ENCODE results near the gene TSPAN9. TPM values are rescaled to one million over a fixed set of nuclear protein-coding genes. Genes with fewer than 3 reads are reported as not detected.
A peak's percentile ranks its signal among the peaks of the same experiment; 100 is the strongest.

TSPAN9 gene
- total and polyA plus RNA-seq, 11 donors, result 70.0 to 387 (median 151) TPM

- DNase-seq, result peak in 3 of 5 donors; percentile 28 to 58 (median 54)
- H3K4me3 ChIP-seq, result peak overlapping the region in 6 of 12 donors; percentile 60 to 86 (median 70)
Observed at GRCh38 chr12:3204143-3204542, 127.0 kb downstream of the TSPAN9 start.

GRCh38 chr12:3204730-3205531 is 127.8 kb downstream of the TSPAN9 start:
- TF ChIP-seq POLR2A (IDR thresholded peaks at IDR 0.05), result no peak
- TF ChIP-seq CTCF (IDR thresholded peaks at IDR 0.05), result no peak
- 51 to 55% (median 51%) methylated on average over 8 to 16 of the region's 16 CpGs for WGBS, 4 donors
- Histone ChIP-seq H3K27ac (peak overlapping the region in 11 of 12 donors; percentile 69 to 97 (median 84)), H3K9me3 (no peaks in the 10 kb centered on the region), H3K36me3 (peaks cover 0 to 9% (median 0%) of the 10 kb centered on the region in 9 donors), H3K4me3 (peak overlapping the region in 3 of 12 donors; percentile 1 to 72 (median 69)), H3K27me3 (peaks cover 0 to 24% (median 0%) of the 10 kb centered on the region in 9 donors), H3K4me1 (peaks cover 0 to 88% (median 48%) of the 10 kb centered on the region in 12 donors)
- peak in 1 of 5 donors; percentile 59 for DNase-seq
- intact Hi-C loops (cut with DNase I), result loop anchor here in 9 of 10 donors (5.0 to 10.0 kb wide), 9 partner anchors 37 to 133 kb away; partner anchors contain the start of gene TSPAN9 (in 2 of the 9)
- ATAC-seq, result peak in 3 of 4 donors; percentile 5 to 7 (median 5)

More at GRCh38 chr12:3204143-3204542, 127.0 kb downstream of the TSPAN9 start:
- intact Hi-C loops (cut with DNase I), result loop anchor here in 9 of 10 donors (5.0 to 10.0 kb wide), 8 partner anchors 47 to 132 kb away; partner anchors contain the start of gene TSPAN9 (in 2 of the 9)
- Histone ChIP-seq H3K4me1 (peaks cover 0 to 95% (median 49%) of the 10 kb centered on the region in 12 donors), H3K9me3 (no peaks in the 10 kb centered on the region), H3K27me3 (peaks cover 0 to 31% (median 0%) of the 10 kb centered on the region in 9 donors), H3K27ac (peak overlapping the region in 10 of 12 donors; percentile 69 to 97 (median 88)), H3K36me3 (peaks cover 0 to 9% (median 0%) of the 10 kb centered on the region in 9 donors)
- TF ChIP-seq CTCF (IDR thresholded peaks at IDR 0.05) (peak in 2 of 12 donors; percentile 10), POLR2A (IDR thresholded peaks at IDR 0.05) (no peak)
- ATAC-seq, result peak in 3 of 4 donors; percentile 18 to 36 (median 20)
- WGBS, 4 donors, result 59 to 72% (median 66%) methylated on average over 9 to 10 of the region's 10 CpGs

- Histone ChIP-seq H3K9me3 (no peaks in the 10 kb centered on the region), H3K4me1 (peaks cover 0 to 78% (median 48%) of the 10 kb centered on the region in 12 donors), H3K27ac (peak overlapping the region; percentile 33 to 97 (median 82)), H3K27me3 (peaks cover 0 to 16% (median 0%) of the 10 kb centered on the region in 9 donors), H3K36me3 (peaks cover 0 to 12% (median 0%) of the 10 kb centered on the region in 9 donors), H3K4me3 (no peak overlapping the region)
- ATAC-seq, result peak; percentile 1 to 18 (median 6)
- peak in 2 of 5 donors; percentile 36 to 43 for DNase-seq
- 21 to 32% (median 23%) methylated on average over 8 to 13 of the region's 13 CpGs for WGBS, 4 donors
- intact Hi-C loops (cut with DNase I), result loop anchor here in 4 of 10 donors (2.0 to 10.0 kb wide), 5 partner anchors 36 to 131 kb away; partner anchors contain the start of gene TSPAN9 (in 2 of the 4)
- TF ChIP-seq POLR2A (IDR thresholded peaks at IDR 0.05), result no peak
- no peak for TF ChIP-seq CTCF (IDR thresholded peaks at IDR 0.05)
Observed at GRCh38 chr12:3205742-3206519, 128.8 kb downstream of the TSPAN9 start.

Data from heart left ventricle (tissue), 16 donors.